Gastroesophageal sphincter (tissue), 3 donors: Measurements from ENCODE around the gene RGS11.

Source experiments
- EP300 ChIP-seq: sonication (generic); formaldehyde crosslinking; IDR thresholded peaks from one replicate; pipeline ENCODE4 v1.6.1; 2017; ENCODE audit warnings: antibody characterized with exemption, mild to moderate bottlenecking
- POLR2A ChIP-seq, 2 donors: fragments of 450-650 bp; IDR thresholded peaks; one replicate each; pipeline ENCODE4 v1.6.1; 2017; ENCODE audit warnings: antibody characterized with exemption in 2 of 2, mild to moderate bottlenecking in 2 of 2, moderate library complexity in 1 of 2
- POLR2AphosphoS5 ChIP-seq: sonication (generic); formaldehyde crosslinking; IDR thresholded peaks from one replicate; pipeline ENCODE4 v1.6.1; 2017; ENCODE audit warnings: antibody characterized with exemption
- TF ChIP-seq, protein P1 (sequence below), 4 experiments: fragments of 200-600 bp in 2 of 4; fragments of 450-650 bp in 2 of 4; sonication (generic) in 1 of 4; IDR thresholded peaks; one replicate each; pipeline ENCODE4 v1.5.1; 2017 to 2019; ENCODE audit warnings: antibody characterized with exemption in 4 of 4, mild to moderate bottlenecking in 2 of 4, moderate library complexity in 2 of 4

DNA sequence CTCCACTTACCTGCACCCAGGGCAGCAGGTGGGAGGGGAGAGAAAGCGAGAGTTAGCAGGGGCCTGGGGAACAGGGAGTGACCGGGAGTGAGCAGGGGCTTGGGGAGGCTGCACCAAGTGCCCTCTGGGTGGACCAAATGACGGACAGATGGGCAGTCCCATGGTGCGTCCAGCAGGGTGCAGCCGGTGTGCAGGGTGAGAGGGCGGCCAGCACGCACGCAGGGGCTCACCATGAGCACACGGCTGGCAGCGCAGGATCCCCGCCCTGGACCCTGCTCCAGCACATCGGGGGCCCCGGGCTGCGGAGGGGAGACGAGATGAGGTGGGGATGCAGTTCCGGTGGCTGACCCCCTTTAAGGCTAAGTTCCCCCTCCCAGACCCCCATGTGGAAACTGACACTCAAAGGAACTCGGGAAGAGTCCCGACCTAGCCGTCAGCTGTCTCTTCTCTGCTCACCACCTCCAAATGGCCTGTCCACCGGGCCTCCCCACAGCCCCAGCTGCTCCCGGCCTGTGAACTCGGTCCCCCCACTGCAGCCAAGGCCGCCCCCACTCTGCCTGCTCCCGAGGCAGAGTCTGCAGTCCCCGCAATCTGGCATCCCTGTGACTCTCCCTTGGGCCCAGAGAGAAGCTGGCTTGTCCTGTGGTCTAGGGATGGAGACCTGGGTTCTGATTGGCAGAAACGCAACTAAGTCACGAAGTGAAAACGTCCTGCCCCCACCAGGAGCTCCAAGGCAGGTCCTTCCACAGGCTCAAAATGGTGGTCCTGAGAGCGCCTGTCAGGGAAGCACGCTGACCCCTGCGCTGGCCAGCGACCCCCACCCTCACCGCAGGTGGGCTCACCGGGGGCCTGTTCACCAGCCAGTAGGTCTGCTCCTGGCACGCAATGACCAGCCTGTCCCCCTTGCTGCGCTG, 2.9 kb downstream of the RGS11 start:
- TF ChIP-seq, protein P1, sequence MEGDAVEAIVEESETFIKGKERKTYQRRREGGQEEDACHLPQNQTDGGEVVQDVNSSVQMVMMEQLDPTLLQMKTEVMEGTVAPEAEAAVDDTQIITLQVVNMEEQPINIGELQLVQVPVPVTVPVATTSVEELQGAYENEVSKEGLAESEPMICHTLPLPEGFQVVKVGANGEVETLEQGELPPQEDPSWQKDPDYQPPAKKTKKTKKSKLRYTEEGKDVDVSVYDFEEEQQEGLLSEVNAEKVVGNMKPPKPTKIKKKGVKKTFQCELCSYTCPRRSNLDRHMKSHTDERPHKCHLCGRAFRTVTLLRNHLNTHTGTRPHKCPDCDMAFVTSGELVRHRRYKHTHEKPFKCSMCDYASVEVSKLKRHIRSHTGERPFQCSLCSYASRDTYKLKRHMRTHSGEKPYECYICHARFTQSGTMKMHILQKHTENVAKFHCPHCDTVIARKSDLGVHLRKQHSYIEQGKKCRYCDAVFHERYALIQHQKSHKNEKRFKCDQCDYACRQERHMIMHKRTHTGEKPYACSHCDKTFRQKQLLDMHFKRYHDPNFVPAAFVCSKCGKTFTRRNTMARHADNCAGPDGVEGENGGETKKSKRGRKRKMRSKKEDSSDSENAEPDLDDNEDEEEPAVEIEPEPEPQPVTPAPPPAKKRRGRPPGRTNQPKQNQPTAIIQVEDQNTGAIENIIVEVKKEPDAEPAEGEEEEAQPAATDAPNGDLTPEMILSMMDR (IDR thresholded peaks at IDR 0.05), result no peak
- TF ChIP-seq POLR2AphosphoS5 (no peak), EP300 (no peak), POLR2A (IDR thresholded peaks at IDR 0.05) (no peak)
